Loucy (cell line): ENCODE data around the gene TNFRSF8.

ENCODE experiments used
- H2AFZ ChIP-seq: fragments of 200-600 bp; sonication (generic); 2 replicates; pipeline ENCODE4 v1.6.0; 2016; ENCODE audit warnings: antibody characterized with exemption, mild to moderate bottlenecking, low read length, moderate library complexity
- H3F3A ChIP-seq: fragments of 200-600 bp; 2 replicates; pipeline ENCODE4 v1.6.0; 2016; ENCODE audit warnings: antibody characterized with exemption, low read depth, mild to moderate bottlenecking
- H3K27me3 ChIP-seq: fragments of 200-600 bp; sonication (generic); 2 replicates; pipeline ENCODE4 v1.6.1; 2014; ENCODE audit warnings: low read length, mild to moderate bottlenecking; ENCODE audit not compliant: insufficient read depth, poor library complexity, severe bottlenecking
- H3K36me3 ChIP-seq: fragments of 200-600 bp; sonication (generic); 2 replicates; pipeline ENCODE4 v1.6.1; 2016; ENCODE audit warnings: low read length; ENCODE audit not compliant: insufficient read depth
- H3K4me1 ChIP-seq: fragments of 200-600 bp; sonication (generic); 2 replicates; pipeline ENCODE4 v1.5.1; 2014; ENCODE audit warnings: low read length, mild to moderate bottlenecking; ENCODE audit not compliant: insufficient read depth, poor library complexity, severe bottlenecking
- H3K4me2 ChIP-seq: fragments of 200-600 bp; sonication (generic); 2 replicates; pipeline ENCODE4 v1.6.0; 2014; ENCODE audit warnings: antibody characterized with exemption, low read length, low read depth, mild to moderate bottlenecking; ENCODE audit not compliant: poor library complexity, severe bottlenecking
- H3K4me3 ChIP-seq: fragments of 200-600 bp; sonication (generic); 2 replicates; pipeline ENCODE4 v1.5.1; 2014; ENCODE audit warnings: low read length, mild to moderate bottlenecking, mixed read lengths; ENCODE audit not compliant: poor library complexity, severe bottlenecking
- H3K79me2 ChIP-seq: fragments of 200-600 bp; sonication (generic); 2 replicates; pipeline ENCODE4 v1.6.1; 2014; ENCODE audit warnings: low read length; ENCODE audit not compliant: insufficient read depth
- H3K9ac ChIP-seq: fragments of 200-600 bp; sonication (generic); 2 replicates; pipeline ENCODE4 v1.6.0; 2014; ENCODE audit warnings: mild to moderate bottlenecking, low read depth, low read length, moderate library complexity; ENCODE audit not compliant: poor library complexity, severe bottlenecking
- H3K9me2 ChIP-seq: fragments of 200-600 bp; sonication (generic); replicated peaks from 2 replicates; pipeline ENCODE4 v1.6.1; 2016; ENCODE audit warnings: low read depth, low read length, mixed read lengths
- H3K9me3 ChIP-seq: fragments of 200-600 bp; sonication (generic); 2 replicates; pipeline ENCODE4 v1.6.1; 2014; ENCODE audit warnings: mild to moderate bottlenecking, antibody characterized with exemption, low read length, low read depth; ENCODE audit not compliant: insufficient read depth
- H4K20me1 ChIP-seq: fragments of 200-600 bp; sonication (generic); 2 replicates; pipeline ENCODE4 v1.6.0; 2014; ENCODE audit warnings: antibody characterized with exemption, low read length, mild to moderate bottlenecking; ENCODE audit not compliant: insufficient read depth, poor library complexity, severe bottlenecking
- CTCF ChIP-seq: fragments of 200-600 bp; sonication (generic); conservative IDR thresholded peaks from 2 replicates; pipeline ENCODE4 v1.5.1; 2014; ENCODE audit warnings: mild to moderate bottlenecking, antibody characterized with exemption, low read length
- EZH2phosphoT487 ChIP-seq: fragments of 200-600 bp; IDR thresholded peaks from 2 replicates; pipeline ENCODE4 v1.6.1; 2018; ENCODE audit warnings: antibody characterized with exemption, mild to moderate bottlenecking, moderate library complexity, borderline replicate concordance

Gene TNFRSF8

GRCh38 chr1:12071892-12072291, 8.8 kb downstream of the TNFRSF8 start:
- Histone ChIP-seq H3K9me3 (no peaks in the 10 kb centered on the region), H2AFZ (no peak overlapping the region), H4K20me1 (no peaks in the 10 kb centered on the region), H3K4me1 (peaks cover 29% of the 10 kb centered on the region), H3F3A (peaks cover 7% of the 10 kb centered on the region; the same call in 1 of the 2 replicates), H3K4me3 (no peak overlapping the region), H3K9ac (no peak overlapping the region), H3K9me2 (no peaks in the 10 kb centered on the region), H3K4me2 (no peak overlapping the region), H3K36me3 (no peaks in the 10 kb centered on the region), H3K79me2 (no peaks in the 10 kb centered on the region), H3K27me3 (no peaks in the 10 kb centered on the region)
- TF ChIP-seq CTCF = no peak
- no peak for TF ChIP-seq EZH2phosphoT487

- no peak overlapping the region for H3K4me2 ChIP-seq
- no peak overlapping the region for H3K9ac ChIP-seq
- H3K9me2 ChIP-seq = no peaks in the 10 kb centered on the region
- peaks cover 7% of the 10 kb centered on the region; the same call in 1 of the 2 replicates for H3F3A ChIP-seq
- no peaks in the 10 kb centered on the region for H3K79me2 ChIP-seq
- no peaks in the 10 kb centered on the region for H3K27me3 ChIP-seq
- TF ChIP-seq EZH2phosphoT487 (no peak), CTCF (no peak)
- H4K20me1 ChIP-seq = no peaks in the 10 kb centered on the region
- H3K9me3 ChIP-seq = no peaks in the 10 kb centered on the region
- no peak overlapping the region for H3K4me3 ChIP-seq
- no peak overlapping the region for H2AFZ ChIP-seq
- H3K4me1 ChIP-seq = peaks cover 28% of the 10 kb centered on the region
- no peaks in the 10 kb centered on the region for H3K36me3 ChIP-seq
These were observed 9.6 kb downstream of the TNFRSF8 start for GRCh38 chr1:12072741-12073140.

GRCh38 chr1:12073796-12074195, 10.7 kb downstream of the TNFRSF8 start:
- no peak overlapping the region for H3K4me2 ChIP-seq
- H4K20me1 ChIP-seq = no peaks in the 10 kb centered on the region
- peaks cover 19% of the 10 kb centered on the region for H3K4me1 ChIP-seq
- no peaks in the 10 kb centered on the region for H3K9me2 ChIP-seq
- no peaks in the 10 kb centered on the region for H3K27me3 ChIP-seq
- H3F3A ChIP-seq = no peaks in the 10 kb centered on the region
- H3K79me2 ChIP-seq = no peaks in the 10 kb centered on the region
- no peaks in the 10 kb centered on the region for H3K36me3 ChIP-seq
- no peaks in the 10 kb centered on the region for H3K9me3 ChIP-seq
- no peak overlapping the region for H3K9ac ChIP-seq
- TF ChIP-seq EZH2phosphoT487 = no peak
- no peak for TF ChIP-seq CTCF
- H2AFZ ChIP-seq = no peak overlapping the region
- H3K4me3 ChIP-seq = no peak overlapping the region
